GM12865 (cell line): ENCODE data around the gene COX6B1.

ENCODE experiments used
- DNase-seq: peaks from one replicate; pipeline ENCODE4 v3.0.0; 2010; ENCODE audit warnings: low read depth
- H3K4me3 ChIP-seq: 2 replicates; pipeline ENCODE4 v1.5.1; 2011; ENCODE audit warnings: mild to moderate bottlenecking, low read depth, low read length, control low read depth
- TF ChIP-seq, protein P1 (sequence below): IDR thresholded peaks from 2 replicates; pipeline ENCODE4 v1.5.1; 2011; ENCODE audit warnings: low read length, control low read depth, low read depth, inconsistent platforms; ENCODE audit not compliant: insufficient read depth; ENCODE audit errors: missing control alignments

The COX6B1 gene

DNA sequence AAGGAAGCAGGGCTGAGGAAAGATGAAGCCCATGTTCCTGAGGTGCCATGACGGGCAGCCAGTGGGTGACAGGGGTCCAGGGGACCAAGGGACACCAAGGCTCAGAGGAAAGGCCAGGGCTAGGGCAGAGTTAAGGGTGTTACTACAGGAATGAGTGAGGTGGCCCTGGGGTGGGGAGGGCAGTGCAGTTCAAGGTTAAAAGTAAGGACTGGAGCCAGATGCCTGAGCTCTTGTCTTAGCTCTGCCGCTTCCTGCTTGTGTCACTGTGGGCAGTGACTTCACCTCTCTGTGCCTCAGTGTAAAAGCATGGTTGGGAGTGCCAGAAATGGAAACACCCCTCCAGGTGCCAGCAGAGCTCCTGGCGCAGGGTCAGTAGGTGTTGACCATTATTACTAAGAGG lies 11.5 kb upstream of the COX6B1 start:
- H3K4me3 ChIP-seq = no peak overlapping the region
- no peak for DNase-seq
- TF ChIP-seq, protein P1, sequence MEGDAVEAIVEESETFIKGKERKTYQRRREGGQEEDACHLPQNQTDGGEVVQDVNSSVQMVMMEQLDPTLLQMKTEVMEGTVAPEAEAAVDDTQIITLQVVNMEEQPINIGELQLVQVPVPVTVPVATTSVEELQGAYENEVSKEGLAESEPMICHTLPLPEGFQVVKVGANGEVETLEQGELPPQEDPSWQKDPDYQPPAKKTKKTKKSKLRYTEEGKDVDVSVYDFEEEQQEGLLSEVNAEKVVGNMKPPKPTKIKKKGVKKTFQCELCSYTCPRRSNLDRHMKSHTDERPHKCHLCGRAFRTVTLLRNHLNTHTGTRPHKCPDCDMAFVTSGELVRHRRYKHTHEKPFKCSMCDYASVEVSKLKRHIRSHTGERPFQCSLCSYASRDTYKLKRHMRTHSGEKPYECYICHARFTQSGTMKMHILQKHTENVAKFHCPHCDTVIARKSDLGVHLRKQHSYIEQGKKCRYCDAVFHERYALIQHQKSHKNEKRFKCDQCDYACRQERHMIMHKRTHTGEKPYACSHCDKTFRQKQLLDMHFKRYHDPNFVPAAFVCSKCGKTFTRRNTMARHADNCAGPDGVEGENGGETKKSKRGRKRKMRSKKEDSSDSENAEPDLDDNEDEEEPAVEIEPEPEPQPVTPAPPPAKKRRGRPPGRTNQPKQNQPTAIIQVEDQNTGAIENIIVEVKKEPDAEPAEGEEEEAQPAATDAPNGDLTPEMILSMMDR = no peak

DNA sequence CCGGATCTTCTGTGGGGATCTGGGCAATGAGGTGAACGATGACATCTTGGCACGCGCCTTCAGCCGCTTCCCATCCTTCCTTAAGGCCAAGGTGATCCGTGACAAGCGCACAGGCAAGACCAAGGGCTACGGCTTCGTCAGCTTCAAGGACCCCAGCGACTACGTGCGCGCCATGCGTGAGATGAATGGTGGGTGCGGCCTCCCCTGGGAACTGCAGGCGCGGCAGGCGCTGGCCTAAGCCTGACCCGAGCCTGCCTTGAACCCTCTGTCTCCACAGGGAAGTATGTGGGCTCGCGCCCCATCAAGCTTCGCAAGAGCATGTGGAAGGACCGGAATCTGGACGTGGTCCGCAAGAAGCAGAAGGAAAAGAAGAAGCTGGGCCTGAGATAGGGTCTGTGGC lies 11.0 kb upstream of the COX6B1 start:
- TF ChIP-seq, protein P1 = no peak
- DNase-seq = no peak
- no peak overlapping the region for H3K4me3 ChIP-seq

DNA sequence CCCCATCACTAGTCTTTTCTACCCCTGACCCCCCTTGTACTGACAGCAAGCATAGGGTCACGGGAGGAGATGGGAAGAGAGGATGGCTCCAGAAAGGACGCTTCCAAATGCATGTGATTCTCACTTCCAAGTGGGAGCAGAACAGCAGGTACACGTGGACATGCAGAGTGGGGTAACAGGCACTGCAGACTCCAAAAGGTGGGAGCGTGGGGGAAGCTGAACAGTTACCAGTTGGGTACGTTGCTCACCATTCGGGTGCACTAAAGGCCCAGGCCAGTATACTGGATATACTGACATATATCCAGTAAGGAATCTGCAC lies 8.8 kb upstream of the COX6B1 start:
- TF ChIP-seq, protein P1 = no peak
- no peak for DNase-seq
- H3K4me3 ChIP-seq = no peak overlapping the region

DNA sequence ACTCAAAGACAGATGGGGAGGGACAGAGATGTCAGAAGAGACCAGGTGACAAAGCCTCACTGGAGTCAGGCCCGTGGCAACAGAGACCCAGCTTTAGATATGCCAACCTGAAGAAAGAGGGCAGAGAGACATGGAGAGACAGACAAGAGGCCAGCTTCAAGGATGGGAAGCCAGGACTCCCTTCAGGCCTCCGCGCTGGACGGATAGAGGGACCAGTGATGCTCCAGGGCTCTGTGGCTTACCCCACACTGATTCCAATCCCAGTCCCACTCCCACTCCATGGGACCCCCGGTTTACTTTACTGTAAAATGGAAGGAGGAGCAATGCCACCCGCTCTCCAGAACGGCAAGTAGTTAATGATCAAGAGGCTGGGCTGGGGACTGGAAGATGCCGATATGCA lies 8.3 kb upstream of the COX6B1 start:
- TF ChIP-seq, protein P1 = no peak
- H3K4me3 ChIP-seq = no peak overlapping the region
- no peak for DNase-seq

DNA sequence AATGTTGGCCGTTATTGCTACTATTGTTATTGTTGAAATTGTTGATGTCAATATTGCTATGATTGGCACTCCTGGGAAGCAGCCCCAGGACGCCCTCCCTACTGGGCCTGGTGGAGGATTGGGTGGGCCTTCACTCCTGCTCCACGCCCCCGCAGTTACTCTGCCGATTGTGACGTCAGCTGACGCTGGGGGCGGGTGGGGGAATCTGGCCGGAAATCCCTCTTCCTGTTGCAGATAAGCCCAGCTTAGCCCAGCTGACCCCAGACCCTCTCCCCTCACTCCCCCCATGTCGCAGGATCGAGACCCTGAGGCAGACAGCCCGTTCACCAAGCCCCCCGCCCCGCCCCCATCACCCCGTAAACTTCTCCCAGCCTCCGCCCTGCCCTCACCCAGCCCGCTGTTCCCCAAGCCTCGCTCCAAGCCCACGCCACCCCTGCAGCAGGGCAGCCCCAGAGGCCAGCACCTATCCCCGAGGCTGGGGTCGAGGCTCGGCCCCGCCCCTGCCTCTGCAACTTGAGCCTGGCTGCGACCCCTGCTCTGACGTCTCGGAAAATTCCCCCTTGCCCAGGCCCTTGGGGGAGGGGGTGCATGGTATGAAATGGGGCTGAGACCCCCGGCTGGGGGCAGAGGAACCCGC lies 6.5 kb upstream of the COX6B1 start, which contains the start of gene ETV2:
ETV2 (plus strand) TSS at position 231 of the 637 bp plus-strand sequence. CDS start 716 bp downstream, outside the sequence.
- TF ChIP-seq, protein P1 = no peak
- peak; percentile 45 for DNase-seq
- peak within 1 kb of the TSS; percentile 25 for H3K4me3 ChIP-seq

DNA sequence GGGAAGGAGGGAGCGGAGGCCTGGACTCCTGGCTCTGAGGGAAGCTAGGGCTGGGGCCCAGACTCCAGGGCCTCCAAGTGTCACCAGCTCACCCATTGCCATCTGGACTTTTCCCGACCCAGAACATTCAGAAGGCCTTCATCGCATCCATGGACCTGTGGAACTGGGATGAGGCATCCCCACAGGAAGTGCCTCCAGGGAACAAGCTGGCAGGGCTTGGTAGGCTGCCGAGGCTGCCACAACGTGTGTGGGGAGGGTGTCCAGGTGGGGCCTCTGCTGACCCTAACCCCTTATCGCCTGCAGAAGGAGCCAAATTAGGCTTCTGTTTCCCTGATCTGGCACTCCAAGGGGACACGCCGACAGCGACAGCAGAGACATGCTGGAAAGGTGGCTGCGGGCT lies 5.8 kb upstream of the COX6B1 start:
- DNase-seq = no peak
- TF ChIP-seq, protein P1 = no peak
- H3K4me3 ChIP-seq = no peak overlapping the region

DNA sequence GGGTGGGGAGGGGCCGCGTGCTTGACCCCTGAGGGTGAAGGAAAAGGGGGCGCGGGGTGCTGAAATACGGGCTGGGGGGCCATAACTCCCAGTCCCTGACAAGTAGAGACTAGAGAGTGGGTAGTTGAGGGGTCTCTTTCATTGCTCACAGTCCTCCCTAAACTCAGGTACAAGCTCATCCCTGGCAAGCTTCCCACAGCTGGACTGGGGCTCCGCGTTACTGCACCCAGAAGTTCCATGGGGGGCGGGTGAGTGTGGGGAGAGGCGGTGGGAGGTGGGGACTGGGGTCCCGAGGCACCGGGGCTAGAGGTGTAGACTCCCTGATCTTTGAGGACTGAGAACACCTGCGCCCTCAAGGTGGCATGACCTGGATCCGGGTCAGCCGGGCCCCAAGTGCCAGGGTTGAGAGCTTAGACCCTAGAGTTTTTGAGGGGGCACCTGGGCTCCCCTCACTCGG lies 5.3 kb upstream of the COX6B1 start:
- TF ChIP-seq, protein P1 = no peak
- H3K4me3 ChIP-seq = peak overlapping the region; percentile 87
- DNase-seq = peak; percentile 24
